Stimulated activated CD8-positive, alpha-beta memory T cell treated with anti-CD3 and anti-CD28 coated beads, Interleukin-4, amount 100 ng/mL, for 1 hour (primary cell): ENCODE measurements around the gene FRMD4A.
"Not testable (repeated sequence)": the region's sequence is repeated elsewhere in the genome, so short reads cannot be mapped to it uniquely, and the experiment has no call there.

ENCODE experiments used
- DNase-seq, 2 donors: peaks; one replicate each; pipeline ENCODE4 v3.0.0-alpha.2; 2020; ENCODE audit warnings: low read depth in 2 of 2, low spot score in 1 of 2

FRMD4A gene

GRCh38 chr10:13921131-13921530 lies 409.6 kb downstream of the FRMD4A start:
- not testable (repeated sequence) for DNase-seq

DNA sequence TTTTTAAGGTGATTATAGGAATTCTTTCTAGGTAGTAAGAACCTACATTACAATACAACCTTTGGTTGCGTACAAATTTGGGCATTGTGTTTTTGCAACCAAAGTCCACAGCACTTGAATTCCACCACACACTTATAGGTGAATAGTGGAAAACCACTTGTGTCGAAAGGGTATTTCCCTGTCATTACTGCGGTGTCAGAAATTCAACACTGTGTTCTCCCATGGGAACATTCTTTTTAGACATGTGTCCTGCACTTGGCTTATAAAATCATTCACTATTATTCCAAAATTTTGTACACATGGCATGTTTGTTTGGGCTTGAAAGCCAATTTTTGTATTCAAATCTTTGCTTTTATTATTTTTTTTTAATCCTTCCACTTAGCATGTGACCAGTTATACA lies 410.3 kb downstream of the FRMD4A start:
- DNase-seq = no peak

DNA sequence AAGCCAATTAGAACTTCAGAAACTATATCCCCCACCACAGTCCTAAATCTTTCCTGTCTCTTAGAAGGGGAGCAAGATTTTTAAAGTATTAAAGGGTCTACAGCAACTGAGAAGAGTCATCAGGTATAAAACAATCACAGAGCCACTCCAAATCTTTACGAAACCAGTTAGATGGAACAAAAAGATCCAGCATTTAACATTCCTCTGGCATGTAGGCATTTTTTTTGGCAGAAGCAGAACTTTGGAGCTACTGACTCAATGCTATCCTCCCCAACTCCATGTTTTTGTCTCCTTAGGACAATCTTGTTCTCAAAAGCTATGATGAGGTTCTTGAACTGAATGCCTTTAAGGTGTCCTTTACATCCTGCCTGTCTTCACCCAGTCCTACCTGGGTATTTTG lies 410.7 kb downstream of the FRMD4A start:
- DNase-seq = no peak

- DNase-seq = no peak
These were observed 412.9 kb downstream of the FRMD4A start for GRCh38 chr10:13917791-13918190.

DNA sequence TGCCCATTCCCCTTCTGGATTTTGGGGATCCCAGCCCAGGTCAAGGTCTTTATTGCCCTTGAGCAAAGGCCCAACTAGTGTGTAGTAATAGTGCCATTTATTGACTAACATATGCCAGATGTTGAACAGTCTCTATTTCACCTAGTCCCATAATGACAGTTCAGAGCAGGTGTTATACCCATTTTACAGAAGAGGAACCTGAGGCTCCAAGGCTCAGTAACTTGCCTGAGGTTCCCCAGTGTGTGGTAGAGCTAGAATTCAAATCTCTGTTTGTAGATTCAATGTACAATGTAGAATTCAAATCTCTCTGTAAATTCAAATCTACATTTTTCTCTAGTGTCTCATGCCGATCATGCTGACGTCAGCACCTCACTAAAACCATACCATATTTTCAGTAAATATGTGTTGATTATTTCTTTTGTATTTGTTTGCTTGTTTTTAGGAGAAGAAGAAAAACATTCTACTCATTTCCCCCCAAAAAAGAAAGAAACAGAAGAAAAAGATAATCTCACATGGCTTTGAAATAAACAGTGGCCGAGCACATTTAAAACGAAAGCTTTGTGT lies 414.3 kb downstream of the FRMD4A start:
- DNase-seq = no peak

- DNase-seq = no peak
These were observed 415.0 kb downstream of the FRMD4A start for GRCh38 chr10:13915710-13916109.

DNA sequence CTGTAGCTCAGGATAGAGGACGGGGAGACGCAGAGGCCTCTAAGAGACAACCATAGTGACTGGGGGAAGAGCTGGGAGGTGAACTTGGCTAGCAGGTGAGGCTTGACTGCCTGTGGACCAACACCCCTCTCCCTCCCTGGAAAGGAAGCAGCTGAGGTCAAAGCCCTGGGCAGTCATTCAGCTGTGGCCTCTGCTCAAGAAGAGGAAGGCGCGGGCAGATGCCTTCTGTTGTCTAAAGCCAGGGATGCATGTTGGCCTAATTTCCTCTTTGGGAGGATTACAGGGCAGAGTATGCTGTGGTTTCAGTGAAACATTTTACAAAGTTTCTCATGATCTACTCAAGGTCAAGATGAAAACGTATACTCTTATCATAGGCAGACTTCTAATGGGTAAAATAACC lies 416.8 kb downstream of the FRMD4A start:
- no peak for DNase-seq

- DNase-seq = no peak
These were observed 418.8 kb downstream of the FRMD4A start for GRCh38 chr10:13911821-13912520.

DNA sequence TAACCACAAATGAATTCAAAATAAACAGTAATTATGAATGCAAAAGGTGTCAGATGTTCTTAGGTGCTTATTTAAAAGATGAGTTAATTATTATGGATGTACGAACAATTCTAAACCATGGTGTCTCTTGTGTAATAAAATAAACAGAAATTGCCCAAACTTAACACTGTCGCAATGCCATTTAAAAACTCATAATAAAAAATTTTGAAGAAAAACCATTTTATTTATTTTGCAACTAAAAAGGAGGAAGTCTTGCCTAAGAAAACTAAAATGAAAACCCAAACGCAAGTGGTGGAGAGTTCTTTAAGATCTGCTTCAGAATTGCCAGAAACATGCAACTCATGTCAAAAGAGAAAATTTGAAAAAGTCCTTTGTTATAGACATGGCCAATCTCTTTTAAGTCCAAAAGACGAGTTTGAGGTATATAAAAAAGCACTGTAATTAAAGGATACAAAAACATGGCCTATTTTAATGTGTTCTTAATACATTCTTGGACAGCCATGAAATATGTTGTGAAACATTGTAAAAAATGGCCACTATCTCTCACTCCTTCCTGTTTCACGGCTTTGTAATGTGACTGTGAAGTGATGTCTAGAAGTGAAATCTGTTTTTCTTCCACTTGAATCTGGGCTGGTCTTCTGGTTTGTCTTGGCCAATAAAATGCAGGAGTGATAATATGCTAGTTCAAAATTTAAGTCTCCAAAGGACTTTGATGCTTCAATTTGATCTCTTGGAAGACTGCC lies 421.0 kb downstream of the FRMD4A start:
- no peak for DNase-seq

DNA sequence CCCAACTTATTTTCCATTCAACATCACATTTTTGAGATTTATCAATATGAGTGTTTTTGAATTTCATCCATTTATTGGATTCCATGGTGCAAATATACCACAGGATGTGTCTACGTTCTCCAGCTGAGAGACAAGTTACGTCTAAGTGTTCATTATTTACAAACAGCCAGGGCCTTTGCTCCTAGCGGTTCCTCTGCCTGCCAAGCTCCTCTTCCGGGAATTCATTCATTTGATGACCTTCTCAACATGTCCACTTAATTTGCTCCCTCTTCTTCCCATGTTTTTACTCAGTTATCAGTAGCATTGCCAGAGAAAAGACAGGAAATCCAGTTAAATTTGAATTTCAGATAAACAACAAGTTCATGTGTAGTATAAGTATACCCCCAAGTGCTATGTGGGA lies 422.2 kb downstream of the FRMD4A start:
- DNase-seq = no peak

DNA sequence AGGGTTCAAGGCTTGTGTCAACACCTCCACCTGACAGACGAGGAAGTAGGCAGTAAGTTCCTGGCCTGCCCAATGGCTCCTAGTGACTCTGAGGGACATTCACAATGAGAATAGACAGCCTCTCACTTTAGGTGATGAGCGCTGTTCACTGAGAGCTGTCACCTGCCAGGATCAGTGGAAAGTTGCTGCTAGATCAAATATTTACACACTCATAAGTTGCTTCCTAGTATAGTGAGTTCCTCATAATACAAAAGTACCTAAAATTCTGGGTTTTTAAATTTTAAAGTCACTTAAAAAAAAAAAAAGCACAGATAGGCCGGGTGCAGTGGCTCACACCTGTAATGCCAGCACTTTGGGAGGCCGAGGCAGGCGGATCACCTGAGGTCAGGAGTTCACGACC lies 423.2 kb downstream of the FRMD4A start:
- no peak for DNase-seq

DNA sequence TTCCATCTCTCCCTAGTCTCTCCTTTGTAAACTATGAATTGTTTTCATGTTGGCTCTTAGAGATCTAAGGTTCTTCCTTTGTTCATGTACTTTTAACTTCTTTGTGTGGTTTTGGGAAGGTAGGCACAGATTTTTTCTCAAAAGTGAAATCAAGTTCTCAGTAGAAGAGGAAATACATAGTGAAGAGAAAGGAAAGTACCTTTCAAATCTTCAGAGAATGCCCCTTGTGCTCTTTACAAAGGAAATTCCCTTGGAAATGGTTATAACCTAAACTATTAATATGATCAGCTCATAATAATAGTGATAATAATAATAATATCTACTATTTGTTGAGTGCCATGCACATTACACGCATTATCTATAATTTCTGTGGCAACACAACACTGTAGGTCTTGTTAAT lies 425.4 kb downstream of the FRMD4A start:
- no peak for DNase-seq

GRCh38 chr10:13904064-13904463 lies 426.7 kb downstream of the FRMD4A start:
- no peak for DNase-seq

- no peak for DNase-seq
These were observed 427.7 kb downstream of the FRMD4A start for GRCh38 chr10:13902868-13903587.

DNA sequence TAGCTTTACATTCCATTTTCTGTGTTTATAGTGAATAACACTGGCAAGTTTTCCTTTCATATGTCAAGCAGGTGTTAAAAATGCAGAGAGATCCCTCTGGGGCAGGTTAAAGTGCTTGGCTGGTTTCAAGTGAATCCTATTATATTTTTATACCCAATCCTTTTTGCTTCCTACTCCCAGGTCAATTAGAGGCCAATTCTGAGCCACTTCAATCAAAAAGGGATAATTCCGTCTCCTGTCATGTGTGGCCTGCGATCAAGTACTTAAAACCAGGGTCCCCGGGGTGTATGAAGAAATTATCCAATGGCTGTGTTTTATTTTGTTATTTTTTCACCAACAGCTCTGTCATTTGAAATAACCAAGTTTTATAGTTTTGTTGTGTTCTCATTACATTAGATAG lies 430.8 kb downstream of the FRMD4A start:
- no peak for DNase-seq

GRCh38 chr10:13896146-13896545 lies 434.6 kb downstream of the FRMD4A start:
- not testable (repeated sequence) for DNase-seq

DNA sequence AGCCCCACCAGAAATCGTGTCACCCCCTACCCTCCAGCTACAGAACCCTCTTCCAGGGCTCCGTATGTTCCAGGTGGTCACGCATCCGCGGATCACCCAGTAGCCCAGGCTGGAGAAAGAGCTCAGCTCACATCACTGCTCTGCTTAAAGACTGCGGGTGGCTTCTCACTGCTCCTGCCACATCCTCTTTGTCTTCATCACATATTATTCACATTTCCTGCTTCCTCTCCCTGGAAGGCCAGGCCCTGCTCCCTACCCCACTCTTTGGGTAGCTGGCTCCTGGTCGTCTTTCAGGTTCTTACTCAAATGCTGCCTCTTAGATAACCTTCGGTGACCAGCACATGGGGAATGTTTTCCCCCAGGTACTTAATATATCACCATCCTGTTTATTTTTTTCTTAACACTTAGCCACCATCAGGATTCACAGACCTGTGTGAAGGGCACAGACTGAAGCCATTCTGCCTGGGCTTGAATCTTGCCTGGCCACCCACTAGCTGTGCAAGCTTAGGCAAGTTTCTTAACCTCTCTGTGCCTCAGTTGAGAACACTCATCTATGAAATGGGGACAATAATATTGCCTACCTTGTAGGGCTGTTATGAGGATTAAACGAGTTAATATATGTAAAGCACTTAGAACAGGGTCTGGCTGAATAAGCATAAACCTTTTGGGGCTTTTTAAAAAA lies 436.2 kb downstream of the FRMD4A start:
- no peak for DNase-seq

- DNase-seq = no peak
These were observed 436.8 kb downstream of the FRMD4A start for GRCh38 chr10:13893926-13894325.

DNA sequence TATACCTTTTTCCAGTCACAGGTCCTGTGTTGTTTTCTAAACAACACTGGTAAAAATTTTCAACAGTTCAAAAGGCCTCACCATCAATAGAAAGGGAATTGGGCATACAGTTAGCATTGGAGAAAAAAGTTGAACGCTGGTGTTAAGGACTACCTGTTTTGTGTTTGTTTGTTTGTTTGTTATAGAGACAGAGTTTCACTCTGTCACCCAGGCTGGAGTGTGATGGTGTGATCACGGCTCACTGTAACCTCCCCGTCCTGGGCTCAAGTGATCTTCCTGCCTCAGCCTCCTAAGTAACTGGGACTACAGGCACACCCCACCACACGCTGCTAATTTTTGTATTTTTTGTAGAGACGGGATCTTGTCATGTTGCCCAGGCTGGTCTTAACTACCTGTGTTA lies 437.9 kb downstream of the FRMD4A start:
- no peak for DNase-seq

- no peak for DNase-seq
These were observed 438.7 kb downstream of the FRMD4A start for GRCh38 chr10:13892001-13892491.
